Measurements from ENCODE around the gene UHRF2.

UHRF2 gene

DNA sequence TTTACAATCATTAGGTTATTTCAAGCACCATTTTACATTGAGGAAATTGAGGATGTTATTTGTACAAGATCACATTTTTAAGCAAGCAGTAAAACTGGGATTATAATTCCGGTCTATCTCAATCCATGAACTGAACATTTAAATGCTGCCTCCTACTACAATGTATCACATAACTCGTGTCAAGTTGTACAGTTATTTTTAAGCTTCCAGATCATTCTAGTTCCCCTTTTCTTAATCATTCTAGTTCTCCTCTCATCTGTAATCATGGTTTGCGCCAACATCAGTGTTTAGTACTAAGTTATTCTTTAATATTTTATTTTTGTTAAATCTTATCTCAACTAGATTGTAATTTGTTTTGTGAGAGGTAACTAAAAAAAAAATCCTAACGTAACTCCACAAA lies 2.4 kb upstream of the UHRF2 start:
- TF ChIP-seq, protein P1, sequence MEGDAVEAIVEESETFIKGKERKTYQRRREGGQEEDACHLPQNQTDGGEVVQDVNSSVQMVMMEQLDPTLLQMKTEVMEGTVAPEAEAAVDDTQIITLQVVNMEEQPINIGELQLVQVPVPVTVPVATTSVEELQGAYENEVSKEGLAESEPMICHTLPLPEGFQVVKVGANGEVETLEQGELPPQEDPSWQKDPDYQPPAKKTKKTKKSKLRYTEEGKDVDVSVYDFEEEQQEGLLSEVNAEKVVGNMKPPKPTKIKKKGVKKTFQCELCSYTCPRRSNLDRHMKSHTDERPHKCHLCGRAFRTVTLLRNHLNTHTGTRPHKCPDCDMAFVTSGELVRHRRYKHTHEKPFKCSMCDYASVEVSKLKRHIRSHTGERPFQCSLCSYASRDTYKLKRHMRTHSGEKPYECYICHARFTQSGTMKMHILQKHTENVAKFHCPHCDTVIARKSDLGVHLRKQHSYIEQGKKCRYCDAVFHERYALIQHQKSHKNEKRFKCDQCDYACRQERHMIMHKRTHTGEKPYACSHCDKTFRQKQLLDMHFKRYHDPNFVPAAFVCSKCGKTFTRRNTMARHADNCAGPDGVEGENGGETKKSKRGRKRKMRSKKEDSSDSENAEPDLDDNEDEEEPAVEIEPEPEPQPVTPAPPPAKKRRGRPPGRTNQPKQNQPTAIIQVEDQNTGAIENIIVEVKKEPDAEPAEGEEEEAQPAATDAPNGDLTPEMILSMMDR (IDR thresholded peaks at IDR 0.05; ENCODE audit: extremely low read depth, insufficient read depth, missing control alignments), result no peak
- in situ Hi-C loops (cut with MboI; ENCODE audit: low pct_unique_long_range_greater_than_20kb, low sequenced_read_pairs, unreplicated experiment), result no loop called here
- no peak for DNase-seq (ENCODE audit: low spot score)

DNA sequence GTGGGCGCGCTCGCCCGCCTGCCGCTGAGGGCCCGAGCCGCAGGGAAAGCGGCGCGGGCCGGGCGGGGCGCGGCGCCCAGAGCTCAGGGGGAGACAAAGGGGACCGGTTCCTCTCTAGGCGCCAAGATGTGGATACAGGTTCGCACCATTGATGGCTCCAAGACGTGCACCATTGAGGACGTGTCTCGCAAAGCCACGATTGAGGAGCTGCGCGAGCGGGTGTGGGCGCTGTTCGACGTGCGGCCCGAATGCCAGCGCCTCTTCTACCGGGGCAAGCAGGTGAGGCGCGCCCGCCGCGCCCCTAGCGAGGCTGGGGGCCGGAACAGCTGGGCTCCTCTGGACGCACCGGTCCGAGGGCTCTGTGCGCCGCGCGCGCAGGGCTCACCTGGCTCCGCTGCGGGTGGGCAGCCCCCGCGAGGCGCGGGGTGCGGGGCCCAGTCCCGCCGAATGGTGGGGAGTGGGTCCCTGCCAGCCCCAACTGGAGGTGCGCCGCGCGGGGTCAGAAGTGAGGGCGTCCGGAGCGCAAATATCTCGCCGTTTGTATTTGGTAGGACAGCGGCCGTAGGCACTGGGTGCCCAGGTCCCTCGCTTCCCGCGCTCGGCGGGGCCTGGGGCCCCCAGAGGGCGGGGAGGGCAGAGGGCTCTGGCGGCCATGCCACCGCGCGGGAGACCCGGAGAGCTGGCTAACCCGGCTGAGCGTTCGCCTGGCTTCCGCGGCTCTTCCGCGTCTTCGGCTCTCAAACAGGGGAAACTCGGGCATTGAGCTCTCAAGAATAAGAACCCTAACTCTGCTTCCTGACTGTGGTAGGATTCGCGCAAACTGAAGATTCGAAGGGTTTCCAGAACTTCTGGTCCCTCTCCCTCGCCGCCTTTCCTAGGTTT lies 607 bp downstream of the UHRF2 start:
- DNase-seq (ENCODE audit: low spot score), result peak; percentile 33
- in situ Hi-C loops (cut with MboI; ENCODE audit: low pct_unique_long_range_greater_than_20kb, low sequenced_read_pairs, unreplicated experiment), result no loop called here
- TF ChIP-seq, protein P1 (IDR thresholded peaks at IDR 0.05; ENCODE audit: extremely low read depth, insufficient read depth, missing control alignments), result no peak

DNA sequence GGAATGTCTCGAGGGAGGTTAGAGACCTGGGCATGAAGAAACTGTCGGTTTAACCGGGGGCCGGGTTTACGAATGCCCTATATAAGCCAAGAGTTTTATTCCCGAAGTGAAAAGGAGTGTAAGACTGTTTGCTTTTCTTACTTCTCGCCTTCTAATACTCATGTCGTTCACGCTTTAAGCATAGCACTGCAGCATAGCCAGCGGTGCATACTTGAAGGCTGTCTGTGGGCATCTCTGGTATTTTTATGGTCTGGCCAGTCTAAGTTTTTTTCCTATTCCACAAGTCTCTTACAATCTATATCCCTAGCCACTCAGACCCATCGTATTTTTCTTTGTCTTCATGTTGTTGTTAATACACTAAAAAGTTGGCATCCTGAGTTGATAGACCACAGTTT lies 1.2 kb downstream of the UHRF2 start:
- TF ChIP-seq, protein P1 (IDR thresholded peaks at IDR 0.05; ENCODE audit: extremely low read depth, insufficient read depth, missing control alignments), result no peak
- DNase-seq (ENCODE audit: low spot score), result no peak
- in situ Hi-C loops (cut with MboI; ENCODE audit: low pct_unique_long_range_greater_than_20kb, low sequenced_read_pairs, unreplicated experiment), result no loop called here

DNA sequence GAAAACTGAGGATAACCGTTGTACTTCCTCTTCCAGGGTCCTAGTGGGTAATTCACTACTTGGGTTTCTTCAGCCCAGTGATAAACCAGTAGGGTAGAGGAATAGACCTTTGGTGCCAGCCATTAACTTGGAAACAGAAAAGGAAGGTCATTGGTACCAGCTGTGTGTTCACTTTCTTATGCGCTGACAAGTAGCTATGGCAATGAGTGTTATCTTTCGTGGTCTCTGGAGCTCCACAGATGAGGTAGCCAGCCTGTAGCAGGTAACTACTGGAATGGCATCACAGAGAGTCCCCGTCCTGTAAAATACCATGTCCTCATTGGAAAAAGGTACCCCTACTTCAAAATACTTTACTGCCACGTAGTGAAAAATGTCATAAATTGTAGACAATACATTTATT lies 2.3 kb downstream of the UHRF2 start:
- TF ChIP-seq, protein P1 (IDR thresholded peaks at IDR 0.05; ENCODE audit: extremely low read depth, insufficient read depth, missing control alignments), result no peak
- DNase-seq (ENCODE audit: low spot score), result peak; percentile 37
- in situ Hi-C loops (cut with MboI; ENCODE audit: low pct_unique_long_range_greater_than_20kb, low sequenced_read_pairs, unreplicated experiment), result no loop called here

DNA sequence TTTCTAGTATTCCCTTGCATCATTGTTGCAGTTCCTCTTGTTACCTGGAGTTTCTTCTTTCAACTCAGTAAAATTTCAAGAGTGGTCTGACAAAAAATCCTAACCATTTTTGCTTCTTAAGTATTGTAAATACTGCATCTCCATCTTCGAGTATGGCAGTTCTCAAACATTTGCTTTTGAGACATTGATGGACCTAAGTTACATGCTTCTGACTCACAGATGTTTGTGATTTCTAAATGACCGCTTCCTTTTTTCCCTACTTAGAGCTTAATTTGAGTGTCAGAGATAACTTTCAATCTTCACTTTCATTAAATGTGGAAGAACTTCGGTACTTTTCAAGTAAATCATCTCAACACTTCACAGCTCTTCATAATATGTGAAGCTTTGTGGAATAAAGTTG lies 4.2 kb downstream of the UHRF2 start:
- DNase-seq (ENCODE audit: low spot score), result peak; percentile 34
- TF ChIP-seq, protein P1 (IDR thresholded peaks at IDR 0.05; ENCODE audit: extremely low read depth, insufficient read depth, missing control alignments), result no peak
- in situ Hi-C loops (cut with MboI; ENCODE audit: low pct_unique_long_range_greater_than_20kb, low sequenced_read_pairs, unreplicated experiment), result no loop called here

DNA sequence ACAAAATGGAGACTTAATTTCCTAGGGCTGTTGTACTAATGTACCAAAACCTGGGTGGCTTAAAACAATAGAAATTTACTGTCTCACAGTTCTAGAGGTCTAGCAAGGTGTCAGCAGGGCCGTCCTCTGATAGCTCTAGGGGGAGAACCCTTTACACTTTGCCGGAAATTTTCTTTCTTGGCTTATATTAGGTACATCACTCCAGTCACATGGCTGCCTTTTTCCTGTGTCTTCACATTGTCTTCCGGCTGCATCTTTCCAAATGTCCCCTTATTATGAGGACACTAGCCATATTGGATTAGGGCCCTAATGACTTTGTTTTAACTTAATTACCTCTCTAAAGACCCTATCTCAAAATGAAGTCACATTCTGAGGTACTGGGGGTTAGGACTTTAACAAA lies 5.8 kb downstream of the UHRF2 start:
- in situ Hi-C loops (cut with MboI; ENCODE audit: low pct_unique_long_range_greater_than_20kb, low sequenced_read_pairs, unreplicated experiment), result no loop called here
- no peak for DNase-seq (ENCODE audit: low spot score)
- TF ChIP-seq, protein P1 (IDR thresholded peaks at IDR 0.05; ENCODE audit: extremely low read depth, insufficient read depth, missing control alignments), result no peak

Measured in GM13977 (cell line).